Mammary epithelial cell (primary cell): ENCODE results near the gene RNU5B-1.

ENCODE experiments used
- EZH2 ChIP-seq: IDR thresholded peaks from 2 replicates; pipeline ENCODE4 v1.6.1; 2012; ENCODE audit warnings: low read length, inconsistent platforms, borderline replicate concordance
- TF ChIP-seq, protein P1 (sequence below), 2 donors: IDR thresholded peaks in 1 of 2; conservative IDR thresholded peaks in 1 of 2; 2 replicates each; pipeline ENCODE4 v1.5.1; 2011 to 2012; ENCODE audit warnings: inconsistent platforms in 2 of 2, low read length in 2 of 2, mild to moderate bottlenecking in 2 of 2, control low read depth in 1 of 2, low read depth in 1 of 2; ENCODE audit not compliant: insufficient read depth in 1 of 2; ENCODE audit errors: extremely low read depth in 1 of 2

DNA sequence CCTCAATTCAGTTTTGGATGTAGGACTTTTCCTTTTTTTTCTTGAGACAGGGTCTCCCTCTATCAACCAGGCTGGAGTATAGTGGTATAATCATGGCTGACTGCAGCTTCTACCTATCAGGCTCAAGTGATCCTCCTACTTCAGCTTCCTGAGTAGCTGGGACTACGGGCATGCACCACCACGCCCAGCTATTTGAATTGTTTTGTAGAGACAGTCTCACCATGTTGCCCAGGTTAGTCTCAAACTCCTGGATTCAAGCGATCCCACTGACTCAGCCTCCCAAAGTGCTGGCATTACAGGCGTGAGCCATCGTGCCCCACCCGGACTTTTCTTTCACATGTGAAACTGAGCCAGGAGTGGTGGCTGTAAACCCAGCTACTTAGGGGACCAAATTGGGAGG, 3.5 kb downstream of the RNU5B-1 start:
- TF ChIP-seq, protein P1, sequence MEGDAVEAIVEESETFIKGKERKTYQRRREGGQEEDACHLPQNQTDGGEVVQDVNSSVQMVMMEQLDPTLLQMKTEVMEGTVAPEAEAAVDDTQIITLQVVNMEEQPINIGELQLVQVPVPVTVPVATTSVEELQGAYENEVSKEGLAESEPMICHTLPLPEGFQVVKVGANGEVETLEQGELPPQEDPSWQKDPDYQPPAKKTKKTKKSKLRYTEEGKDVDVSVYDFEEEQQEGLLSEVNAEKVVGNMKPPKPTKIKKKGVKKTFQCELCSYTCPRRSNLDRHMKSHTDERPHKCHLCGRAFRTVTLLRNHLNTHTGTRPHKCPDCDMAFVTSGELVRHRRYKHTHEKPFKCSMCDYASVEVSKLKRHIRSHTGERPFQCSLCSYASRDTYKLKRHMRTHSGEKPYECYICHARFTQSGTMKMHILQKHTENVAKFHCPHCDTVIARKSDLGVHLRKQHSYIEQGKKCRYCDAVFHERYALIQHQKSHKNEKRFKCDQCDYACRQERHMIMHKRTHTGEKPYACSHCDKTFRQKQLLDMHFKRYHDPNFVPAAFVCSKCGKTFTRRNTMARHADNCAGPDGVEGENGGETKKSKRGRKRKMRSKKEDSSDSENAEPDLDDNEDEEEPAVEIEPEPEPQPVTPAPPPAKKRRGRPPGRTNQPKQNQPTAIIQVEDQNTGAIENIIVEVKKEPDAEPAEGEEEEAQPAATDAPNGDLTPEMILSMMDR (conservative IDR thresholded peaks at IDR 0.05 in 1 of 2, IDR thresholded peaks at IDR 0.05 in 1 of 2; ENCODE audit: extremely low read depth in 1 of 2, insufficient read depth in 1 of 2, low read depth in 1 of 2, low read length in 2 of 2), result no peak
- TF ChIP-seq EZH2, result no peak
